ENCODE results near the gene PNPLA2.

PNPLA2 gene

DNA sequence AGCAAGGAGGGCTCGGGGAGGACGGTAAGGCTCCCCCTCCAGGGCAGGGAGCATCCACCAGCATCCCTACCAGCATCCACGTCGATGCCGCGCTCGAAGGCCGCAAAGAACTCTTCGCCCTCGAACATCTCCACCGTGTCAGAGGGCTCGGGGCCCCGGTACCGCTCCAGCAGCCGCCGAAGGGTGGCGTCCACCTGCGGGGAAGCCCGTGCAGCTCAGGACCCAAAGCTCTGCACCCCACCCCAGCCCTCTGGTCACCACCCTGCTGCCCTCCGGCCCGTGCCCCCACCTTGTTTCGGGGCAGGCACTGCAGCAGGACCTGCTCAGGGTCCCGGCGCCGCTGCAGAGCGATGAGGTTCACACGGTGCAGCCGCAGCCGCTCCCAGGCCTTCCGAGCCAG is 18.2 kb upstream of the PNPLA2 start:
- TF ChIP-seq SP1 (IDR thresholded peaks at IDR 0.05), result no peak
- no peak for TF ChIP-seq TARDBP (IDR thresholded peaks at IDR 0.05)
- TF ChIP-seq ZNF384 (IDR thresholded peaks at IDR 0.05), result no peak
- no peak for TF ChIP-seq CTBP1 (IDR thresholded peaks at IDR 0.05; ENCODE audit: borderline replicate concordance)
- no peak for TF ChIP-seq NFRKB (IDR thresholded peaks at IDR 0.05)
- TF ChIP-seq L3MBTL2 (conservative IDR thresholded peaks at IDR 0.05), result no peak
- TF ChIP-seq SUZ12 (IDR thresholded peaks at IDR 0.05), result no peak
- TF ChIP-seq FOXK2 (IDR thresholded peaks at IDR 0.05), result no peak
- no peak for TF ChIP-seq LEF1 (IDR thresholded peaks at IDR 0.05; ENCODE audit: borderline replicate concordance)
- ChIA-PET CTCF (no interaction called here), POLR2A (no interaction called here)
- DNase-seq (ENCODE audit: extremely low spot score), result no peak

- POLR2A ChIA-PET, result no interaction called here
- CTCF ChIA-PET, result no interaction called here
- TF ChIP-seq ZNF384 (IDR thresholded peaks at IDR 0.05) (no peak), NFRKB (IDR thresholded peaks at IDR 0.05) (no peak), FOXM1 (IDR thresholded peaks at IDR 0.05; ENCODE audit: borderline replicate concordance) (no peak), ELF4 (IDR thresholded peaks at IDR 0.05) (no peak)
- DNase-seq (ENCODE audit: extremely low spot score), result no peak
Measured at GRCh38 chr11:801097-801780, 17.5 kb upstream of the PNPLA2 start.

DNA sequence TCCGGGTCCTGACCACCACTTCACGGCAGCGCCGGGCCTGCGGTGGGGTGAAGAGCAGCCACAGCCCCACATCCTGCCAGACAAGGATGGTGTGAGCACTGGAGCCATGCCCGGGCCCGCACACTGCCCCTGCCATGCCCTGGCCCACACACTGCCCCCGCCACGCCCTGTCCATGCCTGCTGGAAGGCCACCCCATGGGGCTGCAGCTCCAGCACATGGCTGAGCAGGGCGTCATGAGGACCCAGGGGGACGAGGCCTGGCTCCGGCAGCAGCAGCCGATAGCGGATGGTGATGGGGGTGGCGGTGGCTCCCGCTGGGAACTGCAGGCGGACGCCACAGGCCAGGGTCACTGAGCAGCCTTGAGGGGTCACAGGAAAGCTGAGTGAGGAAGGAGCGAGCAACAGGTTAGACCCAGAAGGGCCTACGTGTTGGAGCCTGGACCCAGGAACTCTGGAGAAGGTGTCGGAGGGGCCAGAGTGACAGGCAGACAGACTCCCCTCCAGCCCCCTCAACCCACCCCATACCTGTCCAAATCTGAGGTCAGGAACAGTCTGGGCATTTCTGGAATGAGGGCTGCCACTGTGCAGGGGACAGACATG is 16.6 kb upstream of the PNPLA2 start:
- CTCF ChIA-PET, result no interaction called here

DNA sequence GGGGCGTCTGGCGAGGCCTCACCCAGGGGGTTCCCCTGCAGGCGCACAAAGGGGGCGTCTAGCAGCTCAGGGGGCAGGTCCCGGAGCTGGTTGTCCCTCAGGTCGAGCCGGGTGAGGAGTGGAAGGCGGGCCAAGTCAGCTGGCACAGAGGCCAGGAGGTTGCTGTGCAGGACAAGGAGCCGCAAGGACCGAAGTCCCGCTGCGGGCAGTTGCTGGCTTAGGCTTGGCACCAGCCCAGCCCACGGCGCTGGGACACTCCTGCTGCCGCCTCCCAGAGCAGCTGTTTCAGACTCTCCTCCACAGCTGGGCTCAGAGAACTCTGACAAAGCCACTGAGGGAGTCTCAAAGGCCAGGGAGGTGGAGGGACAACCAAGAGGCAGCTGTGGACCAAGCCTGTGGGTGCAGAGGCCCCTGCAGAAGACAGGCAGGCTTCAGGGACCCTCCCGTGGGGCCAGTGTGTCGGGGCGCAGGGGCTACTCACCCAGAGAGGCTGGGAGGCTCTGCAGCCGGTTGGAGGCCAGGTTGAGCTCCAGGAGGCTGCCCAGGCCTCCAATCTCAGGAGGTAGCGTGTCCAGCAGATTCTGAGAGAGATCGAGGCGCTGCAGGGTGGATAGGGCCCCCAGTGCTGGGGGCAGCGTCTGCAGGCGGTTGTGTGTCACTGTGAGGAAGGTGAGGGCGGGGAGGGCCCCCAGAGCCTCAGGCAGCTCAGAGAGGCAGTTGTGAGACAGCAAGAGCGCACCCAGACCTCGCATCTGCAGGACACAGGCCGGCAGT is 15.8 kb upstream of the PNPLA2 start:
- ChIA-PET CTCF (no interaction called here), POLR2A (interaction anchor here (0.9 to 2.7 kb wide), 3 partner anchors 9 to 55 kb away, joined by 3 to 14 read pairs (median 3); partner anchors contain the start of gene TALDO1)
- TF ChIP-seq FOXM1 (IDR thresholded peaks at IDR 0.05; ENCODE audit: borderline replicate concordance) (no peak), CTBP1 (IDR thresholded peaks at IDR 0.05; ENCODE audit: borderline replicate concordance) (no peak)
- no peak for DNase-seq (ENCODE audit: extremely low spot score)

More for the DNA sequence above, 16.6 kb upstream of the PNPLA2 start:
- TF ChIP-seq CTBP1 (IDR thresholded peaks at IDR 0.05; ENCODE audit: borderline replicate concordance) (no peak), SP1 (IDR thresholded peaks at IDR 0.05) (no peak), FOXM1 (IDR thresholded peaks at IDR 0.05; ENCODE audit: borderline replicate concordance) (no peak), LEF1 (IDR thresholded peaks at IDR 0.05; ENCODE audit: borderline replicate concordance) (no peak), TARDBP (IDR thresholded peaks at IDR 0.05) (no peak), ELF4 (IDR thresholded peaks at IDR 0.05) (no peak), BHLHE40 (IDR thresholded peaks at IDR 0.05; ENCODE audit: borderline replicate concordance) (no peak), ZNF384 (IDR thresholded peaks at IDR 0.05) (no peak), L3MBTL2 (conservative IDR thresholded peaks at IDR 0.05) (no peak), SUZ12 (IDR thresholded peaks at IDR 0.05) (no peak), FOXA1 (IDR thresholded peaks at IDR 0.05) (no peak)
- DNase-seq (ENCODE audit: extremely low spot score), result no peak
- POLR2A ChIA-PET, result interaction anchor here (1.2 kb wide), 1 partner anchor 55 kb away, joined by 3 read pairs; the partner anchor contains the start of gene TALDO1

- no peak for DNase-seq (ENCODE audit: extremely low spot score)
- TF ChIP-seq CTBP1 (IDR thresholded peaks at IDR 0.05; ENCODE audit: borderline replicate concordance), result no peak
- no peak for TF ChIP-seq HDGF (IDR thresholded peaks at IDR 0.05; ENCODE audit: borderline replicate concordance)
- TF ChIP-seq LEF1 (IDR thresholded peaks at IDR 0.05; ENCODE audit: borderline replicate concordance), result no peak
- no peak for TF ChIP-seq NFRKB (IDR thresholded peaks at IDR 0.05)
- ChIA-PET POLR2A (interaction anchor here (0.9 to 2.7 kb wide), 4 partner anchors 10 to 56 kb away, joined by 3 to 14 read pairs (median 4); partner anchors contain the start of gene TALDO1), CTCF (no interaction called here)
Measured at GRCh38 chr11:803467-803742, 15.3 kb upstream of the PNPLA2 start.

DNA sequence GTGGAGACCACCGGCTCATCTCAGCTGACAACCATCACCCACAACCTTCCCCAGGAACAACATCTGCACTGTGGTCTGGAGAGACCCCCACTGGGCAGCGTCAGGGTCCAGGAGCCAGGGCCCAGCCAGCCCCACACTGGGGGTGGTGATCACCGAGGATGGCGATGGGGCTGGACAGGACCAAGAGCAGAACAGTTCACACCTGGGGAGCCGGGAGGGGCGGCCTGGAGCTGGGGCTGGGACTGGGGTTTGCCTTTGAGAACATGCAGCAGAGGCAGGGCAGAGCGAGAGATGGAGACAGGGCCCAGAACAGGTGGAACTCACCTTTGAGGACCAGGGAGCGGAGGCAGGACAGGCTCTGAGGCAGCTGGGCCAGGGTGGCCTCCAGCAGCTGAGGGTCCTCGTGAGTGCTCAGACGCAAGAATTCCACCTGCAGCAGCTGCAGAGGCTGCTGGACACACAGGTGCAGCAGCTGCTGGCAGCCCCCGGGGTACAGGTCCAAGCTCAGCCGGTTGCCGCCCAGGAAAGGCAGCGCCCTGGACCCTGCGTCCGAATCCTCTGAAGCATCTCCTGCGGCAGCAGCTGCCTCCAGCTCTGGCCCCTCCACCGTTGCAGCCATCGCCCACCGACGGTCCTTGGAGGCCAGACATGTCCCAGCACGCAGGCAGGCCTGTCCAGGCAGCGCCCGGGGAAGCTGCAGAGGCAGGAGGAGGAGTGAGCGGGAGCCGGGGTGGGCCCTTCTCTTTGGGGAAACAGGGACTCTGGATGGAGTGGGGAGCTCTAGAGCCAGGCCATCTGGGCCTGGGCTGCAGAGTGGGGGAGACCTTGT is 14.7 kb upstream of the PNPLA2 start:
- CTCF ChIA-PET, result interaction anchor here (1.2 kb wide), 1 partner anchor 40 kb away, joined by 3 read pairs; no protein-coding TSS in a partner anchor

More for the DNA sequence above, 14.7 kb upstream of the PNPLA2 start:
- no peak for DNase-seq (ENCODE audit: extremely low spot score)
- TF ChIP-seq LEF1 (IDR thresholded peaks at IDR 0.05; ENCODE audit: borderline replicate concordance) (no peak), ZNF384 (IDR thresholded peaks at IDR 0.05) (no peak), HDGF (IDR thresholded peaks at IDR 0.05; ENCODE audit: borderline replicate concordance) (no peak), SP1 (IDR thresholded peaks at IDR 0.05) (no peak), FOXK2 (IDR thresholded peaks at IDR 0.05) (no peak), NFRKB (IDR thresholded peaks at IDR 0.05) (no peak), BHLHE40 (IDR thresholded peaks at IDR 0.05; ENCODE audit: borderline replicate concordance) (no peak), TARDBP (IDR thresholded peaks at IDR 0.05) (no peak), L3MBTL2 (conservative IDR thresholded peaks at IDR 0.05) (no peak), ARNT (IDR thresholded peaks at IDR 0.05) (no peak), SUZ12 (IDR thresholded peaks at IDR 0.05) (no peak), PKNOX1 (IDR thresholded peaks at IDR 0.05) (no peak)
- POLR2A ChIA-PET, result interaction anchor here (0.9 to 2.7 kb wide), 4 partner anchors 8 to 28 kb away, joined by 3 to 14 read pairs (median 6); no protein-coding TSS in a partner anchor
